GOT3 (cell line): ENCODE results near the gene PLAGL1.
"Not testable (repeated sequence)": the region's sequence is repeated elsewhere in the genome, so short reads cannot be mapped to it uniquely, and the experiment has no call there.

Experiments
- DNase-seq: peaks from one replicate; lab custom pipeline; 2025; ENCODE audit warnings: mixed read lengths; lab: John Stamatoyannopoulos, UW

The PLAGL1 gene

DNA sequence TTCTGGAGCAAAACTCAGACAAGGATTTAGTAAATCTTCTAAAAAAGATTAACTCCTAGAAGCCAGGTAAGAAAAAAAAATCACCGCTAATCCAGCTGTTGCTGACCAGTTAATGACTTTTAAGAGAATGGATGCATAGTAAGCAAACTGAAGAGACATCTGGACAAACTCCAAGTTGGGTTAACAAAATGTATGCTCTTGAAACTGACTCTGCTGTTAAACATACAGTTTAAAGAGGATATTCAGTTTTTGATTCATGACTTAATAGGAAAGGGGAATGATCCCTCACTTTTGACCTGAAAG lies 70.4 kb downstream of the PLAGL1 start:
- DNase-seq, result no peak

DNA sequence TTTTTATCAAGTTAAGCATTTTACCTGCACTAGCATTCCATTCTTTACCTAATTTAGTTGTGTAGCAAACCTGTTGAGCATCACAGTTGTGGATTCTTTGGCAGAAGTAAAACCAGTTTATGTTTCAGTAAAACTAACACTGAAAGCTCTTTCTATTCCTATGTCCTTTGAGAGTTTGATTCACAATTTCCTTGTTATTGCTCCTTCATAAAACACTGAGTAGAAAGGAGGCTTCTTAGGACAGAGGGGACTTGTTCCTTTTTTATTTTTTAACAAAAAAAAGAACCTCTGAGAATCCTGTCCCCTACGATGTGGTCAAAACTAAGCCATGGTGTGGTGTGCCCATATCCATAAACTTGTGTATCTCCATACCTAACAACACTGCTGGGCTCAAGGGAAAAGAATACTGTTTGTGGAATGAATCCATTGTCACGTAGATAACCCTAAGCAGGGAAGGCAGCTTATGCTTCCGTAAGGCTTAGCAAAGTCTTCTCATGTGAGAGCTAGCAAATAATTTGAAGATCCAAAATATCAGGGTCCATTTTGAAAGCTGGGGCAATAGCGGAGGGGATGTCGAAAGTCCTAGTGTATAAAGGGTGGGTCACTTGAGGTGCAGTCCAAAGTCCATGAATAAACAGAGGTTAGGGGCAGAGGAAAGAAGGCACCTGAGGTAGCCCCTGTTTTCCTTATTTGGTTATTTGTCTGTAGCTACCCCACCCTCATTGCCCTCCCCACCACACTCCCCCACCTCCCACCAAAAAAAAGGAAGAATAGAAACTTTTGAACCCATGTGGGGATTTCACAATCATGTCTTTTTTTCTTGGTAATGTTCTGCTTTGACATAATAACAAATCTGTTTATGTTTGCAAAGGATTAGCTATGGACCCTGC lies 71.0 kb downstream of the PLAGL1 start:
- DNase-seq, result no peak

DNA sequence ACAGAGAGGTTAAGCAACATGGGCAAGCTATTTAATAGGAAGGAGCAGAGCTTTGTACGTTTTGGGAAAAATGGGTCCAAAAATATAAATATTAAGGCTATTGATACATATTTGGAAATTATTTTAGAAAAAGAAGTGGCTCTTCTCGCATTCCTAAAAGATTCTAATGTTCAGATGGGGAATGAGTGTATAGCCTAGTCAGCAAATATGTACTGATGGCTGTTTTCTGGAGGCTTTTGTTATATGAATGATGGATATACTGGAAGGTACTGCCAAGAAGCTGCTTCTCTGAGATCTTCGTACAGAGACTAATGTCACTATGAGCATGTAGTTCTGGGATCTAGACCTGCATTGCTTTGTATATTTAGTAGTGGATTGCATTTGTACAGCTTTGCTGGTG lies 71.7 kb downstream of the PLAGL1 start:
- no peak for DNase-seq

GRCh38 chr6:143934867-143935266 lies 73.2 kb downstream of the PLAGL1 start:
- DNase-seq, result no peak

- DNase-seq, result no peak
Observed at GRCh38 chr6:143934331-143934730, 73.7 kb downstream of the PLAGL1 start.

GRCh38 chr6:143929975-143930374 lies 78.1 kb downstream of the PLAGL1 start:
- DNase-seq, result no peak

GRCh38 chr6:143928853-143929252 lies 79.2 kb downstream of the PLAGL1 start:
- no peak for DNase-seq

DNA sequence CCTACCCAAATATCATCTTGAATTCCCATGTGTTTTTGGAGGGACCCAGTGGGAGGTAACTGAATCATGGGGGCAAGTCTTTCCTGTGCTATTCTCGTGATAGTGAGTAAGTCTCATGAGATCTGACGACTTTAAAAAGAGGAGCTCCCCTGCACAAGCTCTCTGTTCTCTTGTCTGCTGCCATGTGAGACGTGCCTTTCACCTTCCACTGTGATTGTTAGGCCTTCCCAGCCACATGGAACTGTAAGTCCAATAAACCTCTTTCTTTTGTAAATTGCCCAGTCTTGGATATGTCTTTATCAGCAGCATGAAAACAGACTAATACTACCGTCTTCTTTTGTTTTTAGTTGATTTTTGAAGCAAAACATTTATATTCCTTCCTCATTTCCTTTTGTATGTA lies 91.0 kb downstream of the PLAGL1 start:
- not testable (repeated sequence) for DNase-seq

DNA sequence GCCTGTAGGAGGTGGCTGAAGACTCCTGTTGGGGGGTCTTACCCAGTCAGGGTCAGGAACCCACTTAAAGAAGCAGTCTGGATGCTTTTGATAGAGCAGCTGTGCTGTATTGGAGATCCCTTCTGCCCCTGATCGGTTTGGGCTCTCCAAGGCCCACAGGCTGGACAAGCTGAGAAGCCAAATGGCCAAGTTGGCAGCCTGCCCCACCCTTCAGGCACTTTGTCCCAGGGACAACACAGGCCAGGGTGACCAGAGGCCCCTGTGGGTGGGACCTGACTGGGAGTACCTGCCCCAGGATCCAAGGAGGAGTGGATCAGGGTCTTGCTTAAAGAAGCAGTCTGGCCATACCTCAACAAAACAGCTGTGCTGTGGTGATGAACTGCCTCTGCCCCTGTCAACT lies 95.4 kb downstream of the PLAGL1 start:
- no peak for DNase-seq

GRCh38 chr6:143911028-143911427 lies 97.0 kb downstream of the PLAGL1 start:
- DNase-seq, result no peak

DNA sequence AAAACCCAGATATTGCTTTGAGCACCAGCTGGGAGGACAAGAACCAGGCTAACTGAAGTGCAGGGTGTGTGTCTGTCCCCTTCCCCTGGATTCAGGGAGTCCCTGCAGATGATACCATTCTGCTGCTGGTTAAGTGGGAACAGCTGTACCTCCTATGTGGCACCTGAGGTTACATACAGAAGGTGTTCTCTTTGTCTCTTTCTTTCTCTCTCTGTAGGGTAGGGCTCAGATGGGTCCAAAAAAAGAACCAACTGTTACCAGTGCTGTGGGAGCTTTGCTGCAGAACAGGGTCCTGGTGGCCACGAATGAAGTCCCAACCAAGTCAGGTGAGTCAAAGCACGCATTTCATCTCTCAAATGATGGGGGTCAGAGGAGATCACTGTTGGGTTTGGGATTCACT lies 105.2 kb downstream of the PLAGL1 start:
- DNase-seq, result no peak

- DNase-seq, result no peak
Observed at GRCh38 chr6:143901885-143902750, 105.9 kb downstream of the PLAGL1 start.

- DNase-seq, result no peak
Observed at GRCh38 chr6:143900358-143900757, 107.7 kb downstream of the PLAGL1 start.

GRCh38 chr6:143896126-143896860 lies 111.8 kb downstream of the PLAGL1 start:
- no peak for DNase-seq

GRCh38 chr6:143894655-143895054 lies 113.4 kb downstream of the PLAGL1 start:
- no peak for DNase-seq
